HAP-1 (cell line): ENCODE data around the gene VPS8.
A peak's percentile ranks its signal among the peaks of the same experiment; 100 is the strongest.

Source experiments
- DNase-seq, 2 experiments: peaks; one replicate each; pipeline ENCODE4 v3.0.0-alpha.2; 2016 to 2020; ENCODE audit warnings: low spot score in 2 of 2
- H3K27me3 ChIP-seq: fragments of 250-450 bp; sonication (Bioruptor Pico); 2 replicates; pipeline ENCODE4 v1.5.1; 2020; ENCODE audit warnings: low read depth, mild to moderate bottlenecking, moderate library complexity
- H3K36me3 ChIP-seq: fragments of 250-450 bp; sonication (Bioruptor Pico); replicated peaks from 2 replicates; pipeline ENCODE4 v1.5.1; 2020; ENCODE audit warnings: mild to moderate bottlenecking
- H3K4me1 ChIP-seq: fragments of 250-450 bp; sonication (Bioruptor Pico); 2 replicates; pipeline ENCODE4 v1.5.1; 2020; ENCODE audit warnings: mild to moderate bottlenecking
- H3K4me3 ChIP-seq: fragments of 250-450 bp; sonication (Bioruptor Pico); 2 replicates; pipeline ENCODE4 v1.5.1; 2020; ENCODE audit warnings: mild to moderate bottlenecking, moderate library complexity
- H3K9me3 ChIP-seq: fragments of 250-450 bp; sonication (Bioruptor Pico); 2 replicates; pipeline ENCODE4 v1.5.1; 2020; ENCODE audit warnings: mild to moderate bottlenecking, moderate library complexity
- in situ Hi-C: fragments of 300-500 bp; cut with MboI; formaldehyde crosslinking; loops from 3 replicates; pipeline ENCODE4 v1.14.3; 2020; ENCODE audit warnings: low sequenced_read_pairs, inconsistent platforms, mixed read lengths

VPS8 gene

DNA sequence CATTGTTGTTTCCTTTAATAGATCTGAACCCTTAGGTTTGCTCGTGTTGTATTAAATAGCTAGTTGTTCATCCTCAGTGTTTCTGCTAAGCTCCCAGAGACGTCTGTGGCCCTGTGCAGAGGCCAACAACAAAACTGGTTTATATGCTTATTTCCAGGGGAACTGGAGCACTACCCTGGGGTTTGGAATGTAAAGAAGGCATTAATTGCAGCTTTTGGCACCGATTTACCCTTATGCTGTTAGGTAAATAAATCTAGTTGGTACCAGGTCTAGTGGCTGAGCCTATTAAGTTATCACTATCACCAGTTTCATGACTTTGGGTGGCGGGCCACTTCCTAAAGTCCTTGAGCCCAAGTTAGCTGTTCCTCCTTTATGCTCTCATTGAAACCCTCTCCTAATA lies 12.0 kb downstream of the VPS8 start:
- Histone ChIP-seq H3K9me3 (no peaks in the 10 kb centered on the region), H3K36me3 (no peaks in the 10 kb centered on the region), H3K4me3 (no peak overlapping the region), H3K4me1 (peaks cover 7% of the 10 kb centered on the region), H3K27me3 (no peaks in the 10 kb centered on the region)
- DNase-seq, result no peak
- in situ Hi-C loops, result no loop called here

DNA sequence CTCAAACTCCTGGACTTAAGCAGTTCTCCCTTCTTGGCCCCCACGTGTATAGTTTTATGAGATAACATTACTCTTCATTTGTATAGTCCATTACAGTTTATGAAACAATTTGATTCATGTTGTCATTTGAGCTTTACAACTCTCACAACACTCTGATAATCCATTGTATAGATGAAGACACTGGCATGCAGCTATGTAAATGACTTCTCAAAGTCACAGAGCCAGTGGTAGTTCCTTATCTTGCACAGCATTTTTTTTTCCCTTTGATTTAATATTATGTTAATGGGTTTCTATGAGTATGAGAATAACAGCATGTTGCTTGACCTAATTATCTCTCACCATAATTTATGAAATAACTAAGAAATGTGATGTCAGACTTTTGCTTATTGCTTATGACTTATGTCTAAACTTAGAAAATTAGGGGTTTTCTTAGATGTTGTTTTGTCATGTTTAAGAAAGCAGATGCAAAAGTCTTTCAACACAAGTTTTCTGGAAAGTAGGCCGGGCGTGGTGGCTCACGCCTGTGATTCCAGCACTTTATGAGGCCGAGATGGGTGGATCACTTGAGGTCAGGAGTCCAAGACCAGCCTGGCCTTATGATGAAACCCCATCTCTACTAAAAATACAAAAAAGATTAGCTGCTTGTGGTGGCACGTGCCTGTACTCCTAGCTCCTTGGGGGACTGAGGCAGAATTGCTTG lies 13.3 kb downstream of the VPS8 start:
- Histone ChIP-seq H3K27me3 (no peaks in the 10 kb centered on the region), H3K4me3 (no peak overlapping the region), H3K36me3 (no peaks in the 10 kb centered on the region), H3K4me1 (peaks cover 14% of the 10 kb centered on the region), H3K9me3 (no peaks in the 10 kb centered on the region)
- DNase-seq, result no peak
- in situ Hi-C loops, result no loop called here

GRCh38 chr3:184827572-184827971 lies 15.6 kb downstream of the VPS8 start:
- no peak for DNase-seq
- no peak overlapping the region for H3K4me3 ChIP-seq
- peaks cover 7% of the 10 kb centered on the region for H3K4me1 ChIP-seq
- no peaks in the 10 kb centered on the region for H3K36me3 ChIP-seq
- in situ Hi-C loops, result no loop called here
- no peaks in the 10 kb centered on the region for H3K27me3 ChIP-seq
- H3K9me3 ChIP-seq, result no peaks in the 10 kb centered on the region

GRCh38 chr3:184832044-184832443 lies 20.1 kb downstream of the VPS8 start:
- no peak for DNase-seq
- no peak overlapping the region for H3K4me3 ChIP-seq
- no peaks in the 10 kb centered on the region for H3K9me3 ChIP-seq
- no peaks in the 10 kb centered on the region for H3K36me3 ChIP-seq
- in situ Hi-C loops, result no loop called here
- H3K27me3 ChIP-seq, result no peaks in the 10 kb centered on the region
- H3K4me1 ChIP-seq, result peaks cover 18% of the 10 kb centered on the region

DNA sequence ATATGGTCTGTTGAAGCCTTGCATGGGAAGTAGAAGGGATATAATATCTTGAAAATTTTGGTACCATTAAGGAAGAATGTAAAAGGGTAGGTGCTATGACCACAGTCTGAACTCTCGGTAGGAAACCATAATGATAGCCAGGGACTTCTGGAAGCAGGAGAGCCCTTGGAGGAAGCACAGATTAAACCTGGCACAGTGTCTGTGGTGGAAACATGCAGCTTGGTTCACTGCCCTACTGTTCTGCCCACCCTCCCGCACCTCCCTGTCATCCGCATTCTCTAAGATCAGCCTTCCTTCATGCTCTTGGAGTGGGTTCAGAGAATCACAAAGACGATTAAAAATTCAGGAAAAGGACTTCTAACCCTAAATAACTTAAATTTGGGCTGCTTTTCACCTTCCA lies 20.9 kb downstream of the VPS8 start:
- Histone ChIP-seq H3K36me3 (no peaks in the 10 kb centered on the region), H3K4me3 (no peak overlapping the region), H3K4me1 (peaks cover 21% of the 10 kb centered on the region), H3K9me3 (no peaks in the 10 kb centered on the region), H3K27me3 (no peaks in the 10 kb centered on the region)
- no peak for DNase-seq
- in situ Hi-C loops, result no loop called here

DNA sequence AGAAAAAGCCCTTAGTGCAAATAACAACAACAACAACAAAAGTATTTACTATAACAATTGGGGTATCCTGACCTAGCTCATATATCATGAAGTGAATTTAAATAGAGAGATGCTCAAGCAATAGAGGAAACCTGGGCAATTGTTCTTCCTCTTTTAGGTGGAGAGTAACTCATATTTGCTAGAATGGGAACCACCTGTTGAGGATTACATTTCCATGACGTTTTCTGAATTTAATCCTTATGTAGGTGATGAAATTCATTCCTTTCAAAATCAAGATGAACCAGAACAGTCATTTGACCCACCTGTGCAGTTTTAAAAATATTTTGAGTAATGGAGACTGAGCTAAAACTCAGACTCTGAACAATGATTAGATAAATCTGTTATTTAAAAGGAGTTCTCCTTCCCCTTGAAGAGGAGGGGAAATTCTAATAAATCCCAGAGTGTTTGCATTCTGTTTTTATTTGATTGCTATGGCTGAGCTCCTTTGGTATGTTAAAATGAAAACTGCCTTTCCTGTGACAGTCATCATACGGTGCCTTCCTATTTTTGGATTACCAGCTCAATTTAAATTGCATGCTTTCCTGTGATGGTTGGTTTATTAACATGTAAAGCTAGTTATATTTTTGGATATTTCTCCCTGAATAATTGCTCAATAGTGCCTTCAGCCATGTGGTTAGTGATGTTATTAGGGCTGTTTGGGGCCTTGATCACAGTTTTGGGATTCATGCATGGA lies 24.3 kb downstream of the VPS8 start:
- H3K9me3 ChIP-seq, result no peaks in the 10 kb centered on the region
- H3K4me3 ChIP-seq, result no peak overlapping the region
- peaks cover 21% of the 10 kb centered on the region for H3K4me1 ChIP-seq
- H3K27me3 ChIP-seq, result no peaks in the 10 kb centered on the region
- no peaks in the 10 kb centered on the region for H3K36me3 ChIP-seq
- in situ Hi-C loops, result no loop called here
- peak in 1 of 2 experiments; percentile 45 for DNase-seq

- in situ Hi-C loops, result no loop called here
- Histone ChIP-seq H3K4me1 (peaks cover 7% of the 10 kb centered on the region), H3K9me3 (no peaks in the 10 kb centered on the region), H3K36me3 (no peaks in the 10 kb centered on the region), H3K27me3 (no peaks in the 10 kb centered on the region), H3K4me3 (no peak overlapping the region)
- DNase-seq, result no peak
These were observed 30.5 kb downstream of the VPS8 start for GRCh38 chr3:184842433-184842832.

DNA sequence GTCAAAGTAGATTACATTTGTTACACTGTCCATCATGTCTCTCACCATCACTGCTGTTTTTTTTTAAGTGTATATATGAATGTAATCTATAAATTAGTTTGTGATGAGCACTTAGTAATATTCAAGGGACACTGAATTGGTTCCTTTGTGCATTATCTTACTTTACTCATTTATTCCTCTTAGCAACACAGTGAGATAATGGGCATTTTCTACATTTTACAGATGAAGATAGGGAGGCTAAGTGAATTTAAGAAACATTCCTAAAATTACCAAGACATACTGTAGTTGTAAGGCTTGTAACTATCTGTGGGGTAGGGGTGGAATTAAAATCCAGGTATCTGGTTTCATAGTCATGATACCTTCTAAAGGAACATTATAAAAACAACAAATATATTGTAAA lies 33.9 kb downstream of the VPS8 start:
- Histone ChIP-seq H3K36me3 (no peaks in the 10 kb centered on the region), H3K27me3 (no peaks in the 10 kb centered on the region), H3K9me3 (no peaks in the 10 kb centered on the region), H3K4me1 (no peaks in the 10 kb centered on the region), H3K4me3 (no peak overlapping the region)
- no peak for DNase-seq
- in situ Hi-C loops, result no loop called here

- Histone ChIP-seq H3K27me3 (no peaks in the 10 kb centered on the region), H3K36me3 (no peaks in the 10 kb centered on the region), H3K4me1 (no peaks in the 10 kb centered on the region), H3K4me3 (no peak overlapping the region), H3K9me3 (no peaks in the 10 kb centered on the region)
- DNase-seq, result no peak
- in situ Hi-C loops, result no loop called here
These were observed 34.5 kb downstream of the VPS8 start for GRCh38 chr3:184846496-184846895.

DNA sequence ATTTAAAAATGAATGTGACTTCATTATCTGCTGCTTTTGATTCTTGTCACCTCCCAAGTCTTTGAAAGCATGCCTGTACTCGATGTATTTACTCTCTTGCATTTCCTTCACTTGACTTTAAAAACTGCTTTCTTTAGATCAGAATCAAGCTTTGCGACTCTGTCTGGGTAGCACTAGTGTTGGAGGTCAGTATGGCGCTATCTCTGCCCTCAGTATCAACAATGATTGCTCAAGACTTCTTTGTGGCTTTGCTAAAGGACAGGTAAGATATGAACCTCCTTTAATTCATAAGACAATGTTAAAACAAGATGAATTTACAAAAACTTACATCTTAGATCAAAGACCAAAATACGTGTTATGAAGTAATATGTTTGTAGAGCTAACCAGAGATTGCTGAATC lies 37.0 kb downstream of the VPS8 start:
- no peak for DNase-seq
- H3K4me3 ChIP-seq, result no peak overlapping the region
- in situ Hi-C loops, result no loop called here

DNA sequence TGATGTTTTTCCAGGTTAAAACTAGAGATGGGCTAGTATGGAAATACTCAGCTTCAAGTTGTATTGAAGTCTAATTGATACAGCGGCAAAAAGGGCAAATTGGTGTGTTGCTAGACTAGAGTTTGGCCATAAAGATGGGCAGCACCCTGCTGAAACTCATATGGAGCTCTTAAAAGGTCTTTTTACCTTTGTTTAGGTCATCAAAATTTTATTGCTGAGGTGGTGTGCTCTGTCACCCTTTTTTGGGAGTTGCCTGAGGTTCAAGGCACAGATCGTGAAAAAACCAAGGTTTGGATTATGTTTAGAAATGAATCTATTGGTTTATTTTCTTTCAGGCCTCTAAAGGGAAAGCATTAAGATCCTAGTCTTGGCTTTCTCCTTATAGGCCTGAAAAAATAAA lies 38.2 kb downstream of the VPS8 start:
- peaks cover 9% of the 10 kb centered on the region for H3K36me3 ChIP-seq
- in situ Hi-C loops, result no loop called here

More for the DNA sequence above, 37.0 kb downstream of the VPS8 start:
- Histone ChIP-seq H3K4me1 (no peaks in the 10 kb centered on the region), H3K9me3 (no peaks in the 10 kb centered on the region), H3K27me3 (no peaks in the 10 kb centered on the region), H3K36me3 (peaks cover under 1% of the 10 kb centered on the region; the same call in 1 of the 2 replicates)

DNA sequence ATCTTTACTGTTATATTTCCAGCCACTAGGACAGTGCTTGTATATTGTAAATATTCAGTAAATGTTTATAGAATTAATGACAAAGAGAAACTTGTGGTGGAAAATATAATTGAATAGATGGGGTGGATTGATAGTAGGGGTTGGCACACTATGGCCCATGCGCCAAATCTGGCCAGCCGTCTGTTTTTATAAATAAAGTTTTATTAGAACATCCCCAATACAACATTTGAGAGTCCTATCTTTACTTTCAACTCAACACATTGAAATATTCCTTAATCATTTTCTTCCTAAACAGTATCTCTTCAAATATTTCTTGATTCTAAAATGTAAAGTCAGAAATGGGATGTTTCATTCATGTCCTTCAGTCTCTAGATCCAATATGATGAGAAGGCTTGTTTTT lies 45.1 kb downstream of the VPS8 start:
- no peak for DNase-seq
- no peaks in the 10 kb centered on the region for H3K27me3 ChIP-seq
- peaks cover 16% of the 10 kb centered on the region for H3K36me3 ChIP-seq
- peaks cover 4% of the 10 kb centered on the region; the same call in 1 of the 2 replicates for H3K4me1 ChIP-seq
- H3K9me3 ChIP-seq, result no peaks in the 10 kb centered on the region
- in situ Hi-C loops, result no loop called here
- no peak overlapping the region for H3K4me3 ChIP-seq

More for the DNA sequence above, 38.2 kb downstream of the VPS8 start:
- Histone ChIP-seq H3K4me1 (no peaks in the 10 kb centered on the region), H3K4me3 (no peak overlapping the region), H3K9me3 (no peaks in the 10 kb centered on the region), H3K27me3 (no peaks in the 10 kb centered on the region)
- DNase-seq, result no peak

GRCh38 chr3:184864000-184864399 lies 52.0 kb downstream of the VPS8 start:
- H3K4me1 ChIP-seq, result peaks cover 4% of the 10 kb centered on the region
- H3K27me3 ChIP-seq, result no peaks in the 10 kb centered on the region
- H3K36me3 ChIP-seq, result peaks cover 4% of the 10 kb centered on the region; the same call in 1 of the 2 replicates
- H3K4me3 ChIP-seq, result no peak overlapping the region
- no peaks in the 10 kb centered on the region for H3K9me3 ChIP-seq
- in situ Hi-C loops, result no loop called here
- no peak for DNase-seq

- no peak for DNase-seq
- Histone ChIP-seq H3K4me1 (no peaks in the 10 kb centered on the region), H3K27me3 (no peaks in the 10 kb centered on the region), H3K9me3 (no peaks in the 10 kb centered on the region), H3K36me3 (peaks cover 3% of the 10 kb centered on the region; the same call in 1 of the 2 replicates), H3K4me3 (no peak overlapping the region)
- in situ Hi-C loops, result no loop called here
These were observed 56.5 kb downstream of the VPS8 start for GRCh38 chr3:184868477-184868876.
